Chondrocyte (in vitro differentiated cells): ENCODE results near the gene BCORL1. TPM values are rescaled to one million over a fixed set of nuclear protein-coding genes. Genes with fewer than 3 reads are reported as not detected.

Source experiments
- DNase-seq: peaks from one replicate; pipeline ENCODE4 v3.0.0; 2021; ENCODE audit warnings: mixed read lengths, low spot score
- H3K27ac Mint-ChIP-seq: one replicate; pipeline ENCODE4 v1.8.0; 2021; ENCODE audit warnings: mild to moderate bottlenecking, moderate library complexity, mixed read lengths; ENCODE audit not compliant: unreplicated experiment
- H3K27me3 Mint-ChIP-seq: 2 replicates; pipeline ENCODE4 v1.8.0; 2021; ENCODE audit warnings: low read depth, mixed read lengths
- H3K36me3 Mint-ChIP-seq: 2 replicates; pipeline ENCODE4 v1.8.0; 2021; ENCODE audit warnings: low read depth, mixed read lengths
- H3K4me1 Mint-ChIP-seq: 2 replicates; pipeline ENCODE4 v1.8.0; 2021; ENCODE audit warnings: low read depth, mild to moderate bottlenecking, mixed read lengths
- H3K4me3 Mint-ChIP-seq: one replicate; pipeline ENCODE4 v1.8.0; 2021; ENCODE audit warnings: mild to moderate bottlenecking, moderate library complexity, mixed read lengths; ENCODE audit not compliant: unreplicated experiment
- H3K9me3 Mint-ChIP-seq: 2 replicates; pipeline ENCODE4 v1.8.0; 2021; ENCODE audit warnings: low read depth, mixed read lengths
- total RNA-seq: library from RNA; stranded (reverse); gene quantifications from 3 replicates; pipeline ENCODE4 v1.2.1, GENCODE V29; 2021
- TF ChIP-seq, protein P1 (sequence below): fragments of 200-600 bp; sonication (generic); IDR thresholded peaks from 2 replicates; pipeline ENCODE4 v1.5.0; 2021; ENCODE audit warnings: antibody characterized with exemption, mild to moderate bottlenecking, moderate library complexity

The BCORL1 gene
- total RNA-seq, 1 donor from 2014 or later = 20.6 TPM

DNA sequence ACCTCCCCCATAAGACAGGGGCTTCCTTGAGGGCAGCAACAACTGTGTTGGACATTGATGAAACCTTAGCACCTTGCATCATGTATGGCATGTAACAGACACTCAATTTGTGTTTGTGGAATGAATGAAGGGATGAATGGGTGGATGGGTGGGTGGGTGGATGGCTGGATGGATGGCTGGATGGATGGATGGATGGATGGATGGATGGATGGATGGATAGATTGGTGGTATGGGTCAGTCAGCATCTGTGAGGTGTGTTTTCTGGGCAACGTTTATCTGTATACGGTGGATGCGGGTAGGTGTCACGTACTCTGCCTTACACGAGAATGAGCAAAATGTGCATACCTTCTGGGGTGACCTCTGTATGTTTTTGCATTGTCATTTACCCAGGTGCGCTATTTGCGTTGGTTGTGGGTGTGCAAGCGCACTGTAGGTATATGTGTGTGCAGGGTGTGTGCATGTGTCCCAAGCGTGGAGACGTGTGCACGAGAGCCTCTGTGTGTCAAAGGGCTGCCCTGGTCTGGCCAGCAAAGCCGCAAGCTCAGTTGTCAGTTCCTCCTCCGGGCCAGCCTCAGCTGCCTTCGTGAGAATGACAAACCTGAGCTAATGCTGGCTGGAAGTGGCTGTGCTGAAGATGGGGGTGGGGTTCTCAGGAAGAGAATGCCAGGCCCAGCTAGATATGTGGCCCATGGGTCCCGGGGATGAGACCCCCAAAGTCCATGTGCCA, 101.4 kb downstream of the BCORL1 start:
- H3K4me3 Mint-ChIP-seq = no peak overlapping the region
- H3K9me3 Mint-ChIP-seq = no peaks in the 10 kb centered on the region
- DNase-seq = no peak
- H3K4me1 Mint-ChIP-seq = peaks cover 32% of the 10 kb centered on the region
- no peaks in the 10 kb centered on the region for H3K27me3 Mint-ChIP-seq
- TF ChIP-seq, protein P1, sequence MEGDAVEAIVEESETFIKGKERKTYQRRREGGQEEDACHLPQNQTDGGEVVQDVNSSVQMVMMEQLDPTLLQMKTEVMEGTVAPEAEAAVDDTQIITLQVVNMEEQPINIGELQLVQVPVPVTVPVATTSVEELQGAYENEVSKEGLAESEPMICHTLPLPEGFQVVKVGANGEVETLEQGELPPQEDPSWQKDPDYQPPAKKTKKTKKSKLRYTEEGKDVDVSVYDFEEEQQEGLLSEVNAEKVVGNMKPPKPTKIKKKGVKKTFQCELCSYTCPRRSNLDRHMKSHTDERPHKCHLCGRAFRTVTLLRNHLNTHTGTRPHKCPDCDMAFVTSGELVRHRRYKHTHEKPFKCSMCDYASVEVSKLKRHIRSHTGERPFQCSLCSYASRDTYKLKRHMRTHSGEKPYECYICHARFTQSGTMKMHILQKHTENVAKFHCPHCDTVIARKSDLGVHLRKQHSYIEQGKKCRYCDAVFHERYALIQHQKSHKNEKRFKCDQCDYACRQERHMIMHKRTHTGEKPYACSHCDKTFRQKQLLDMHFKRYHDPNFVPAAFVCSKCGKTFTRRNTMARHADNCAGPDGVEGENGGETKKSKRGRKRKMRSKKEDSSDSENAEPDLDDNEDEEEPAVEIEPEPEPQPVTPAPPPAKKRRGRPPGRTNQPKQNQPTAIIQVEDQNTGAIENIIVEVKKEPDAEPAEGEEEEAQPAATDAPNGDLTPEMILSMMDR = no peak
- H3K27ac Mint-ChIP-seq = peak overlapping the region; percentile 49
- no peaks in the 10 kb centered on the region for H3K36me3 Mint-ChIP-seq

DNA sequence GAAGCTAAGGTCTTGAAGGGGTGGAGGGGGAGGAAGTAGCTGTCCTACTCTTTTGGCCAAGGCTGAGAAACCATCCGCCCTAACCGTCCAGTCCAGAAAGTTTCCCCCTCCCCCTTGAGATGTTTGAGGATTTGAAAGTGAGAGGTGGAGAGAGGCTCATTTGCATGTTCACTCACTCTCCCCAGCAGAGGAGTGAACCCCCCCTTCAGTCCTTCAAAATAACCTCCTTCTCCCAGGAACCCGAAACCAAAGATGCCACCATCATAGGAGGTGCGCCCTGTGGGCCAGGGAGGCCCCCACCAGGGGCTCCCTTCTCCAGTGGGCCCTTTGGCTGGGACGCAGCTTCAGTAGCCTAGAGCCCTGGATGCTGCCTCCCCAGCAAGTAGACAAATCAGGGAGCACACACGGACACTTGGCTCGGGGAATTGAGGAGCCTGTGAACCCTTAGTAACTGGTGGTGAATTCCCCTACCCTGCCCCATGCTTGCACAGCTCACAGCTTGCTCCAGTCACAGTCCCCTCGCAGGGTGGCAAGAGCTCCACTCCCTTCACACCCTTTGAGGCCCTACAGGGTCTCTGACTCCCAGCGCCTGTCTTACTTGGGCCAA, 102.3 kb downstream of the BCORL1 start:
- no peaks in the 10 kb centered on the region for H3K9me3 Mint-ChIP-seq
- H3K4me3 Mint-ChIP-seq = no peak overlapping the region
- TF ChIP-seq, protein P1 = no peak
- DNase-seq = no peak
- peaks cover 35% of the 10 kb centered on the region for H3K4me1 Mint-ChIP-seq
- H3K27ac Mint-ChIP-seq = no peak overlapping the region
- H3K27me3 Mint-ChIP-seq = no peaks in the 10 kb centered on the region
- H3K36me3 Mint-ChIP-seq = no peaks in the 10 kb centered on the region

DNA sequence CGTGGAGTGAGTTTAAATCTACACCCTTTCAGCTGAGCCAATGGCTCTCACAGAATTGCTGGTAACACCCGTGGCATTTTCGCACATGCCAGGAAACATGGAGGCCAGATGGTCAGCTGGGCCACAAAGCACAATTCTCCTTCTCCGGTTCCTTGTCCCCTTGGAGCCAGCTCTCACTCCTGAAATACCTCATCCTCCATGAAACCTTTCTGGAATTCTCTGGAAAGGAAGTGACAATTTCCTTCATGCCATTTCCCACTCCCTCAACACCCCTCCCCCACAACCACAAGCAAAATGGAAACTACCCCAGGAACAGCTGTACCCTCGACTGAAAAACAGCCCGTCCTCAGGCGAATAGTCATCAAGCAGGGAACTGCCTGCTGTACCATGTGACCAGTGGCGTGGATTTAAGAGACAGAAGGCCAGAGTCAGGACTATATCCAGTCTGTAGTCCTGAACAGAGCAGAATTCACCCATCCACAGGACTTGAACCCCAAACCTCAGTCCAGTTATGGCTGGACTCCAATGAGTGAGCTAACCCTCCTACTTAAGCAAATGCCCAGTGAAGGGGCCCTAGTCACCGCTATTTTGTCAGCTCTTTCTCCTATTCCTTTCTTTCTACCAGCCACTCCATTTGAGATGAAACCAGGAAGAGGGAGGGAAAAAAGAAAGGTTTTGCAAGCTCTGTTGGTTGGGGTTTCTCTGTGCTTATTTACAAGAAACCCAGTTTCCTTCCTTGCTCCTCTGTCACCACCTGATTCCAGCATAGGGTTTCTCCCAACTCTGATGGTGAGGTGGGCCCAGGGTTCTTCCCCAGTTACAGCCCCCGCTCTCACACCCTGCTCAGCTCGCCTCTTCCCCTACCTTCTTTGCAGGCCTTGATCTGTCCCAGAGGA, 103.4 kb downstream of the BCORL1 start:
- no peak for DNase-seq
- TF ChIP-seq, protein P1 = no peak
- no peaks in the 10 kb centered on the region for H3K36me3 Mint-ChIP-seq
- no peak overlapping the region for H3K4me3 Mint-ChIP-seq
- H3K27ac Mint-ChIP-seq = peak overlapping the region; percentile 80
- H3K27me3 Mint-ChIP-seq = no peaks in the 10 kb centered on the region
- H3K4me1 Mint-ChIP-seq = peaks cover 35% of the 10 kb centered on the region
- no peaks in the 10 kb centered on the region for H3K9me3 Mint-ChIP-seq

DNA sequence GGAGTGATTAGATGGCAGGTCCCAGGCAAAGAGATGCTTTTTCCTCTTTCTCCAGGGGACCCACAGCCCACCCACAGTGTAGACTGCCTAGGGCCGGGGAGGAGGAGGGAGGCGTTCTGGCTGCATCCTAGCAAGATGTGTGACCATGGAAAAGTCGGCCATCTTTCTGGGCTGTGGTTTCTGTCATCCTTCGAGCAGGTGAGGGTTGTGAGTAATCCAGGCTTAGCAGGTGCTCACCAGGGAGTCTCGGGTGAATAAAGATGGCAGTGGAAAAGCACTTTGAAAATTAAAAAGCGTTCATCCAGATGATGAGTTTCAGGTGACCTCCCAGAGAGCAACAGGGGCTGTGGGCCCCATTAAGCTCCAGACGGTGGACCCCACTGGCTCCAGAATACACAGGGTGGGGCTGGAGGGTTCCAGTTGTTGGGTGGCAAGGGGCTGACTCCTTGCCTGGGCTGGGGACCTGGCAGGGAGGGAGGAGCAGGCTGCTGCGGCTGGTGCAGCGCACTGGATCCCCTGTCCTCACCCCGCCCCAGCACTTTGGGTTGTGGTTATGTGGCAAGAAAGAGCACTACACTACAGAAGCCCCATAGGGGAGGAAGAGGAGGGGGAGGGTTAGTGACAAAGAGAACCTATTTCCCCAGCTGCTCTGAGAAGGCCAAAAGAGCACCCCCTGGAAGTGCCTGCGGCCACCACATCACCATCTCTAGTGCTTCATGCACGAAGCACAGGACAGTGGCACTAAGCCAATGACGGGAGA, 104.2 kb downstream of the BCORL1 start:
- Mint-ChIP-seq H3K27me3 (no peaks in the 10 kb centered on the region), H3K27ac (no peak overlapping the region), H3K4me3 (no peak overlapping the region), H3K36me3 (no peaks in the 10 kb centered on the region), H3K4me1 (peaks cover 30% of the 10 kb centered on the region), H3K9me3 (no peaks in the 10 kb centered on the region)
- no peak for DNase-seq
- TF ChIP-seq, protein P1 = no peak
